Activated T-helper 17 cell treated with anti-CD3 and anti-CD28 coated beads, Interleukin-2, amount 50 U/mL, for 72 hours (primary cell): ENCODE measurements around the gene RARG. TPM values are rescaled to one million over a fixed set of nuclear protein-coding genes. Genes with fewer than 3 reads are reported as not detected.

Experiments
- ATAC-seq: fragments of 150-1000 bp; cut with Tn5 transposase; replicated peaks from 2 replicates; pipeline ENCODE4 v1.10.0; 2021; ENCODE audit warnings: mild to moderate bottlenecking, moderate library complexity
- H3K27ac Mint-ChIP-seq: one replicate; pipeline ENCODE4 v1.8.0; 2022; ENCODE audit warnings: mixed read lengths
- H3K27me3 Mint-ChIP-seq: one replicate; pipeline ENCODE4 v1.8.0; 2022; ENCODE audit warnings: mixed read lengths
- H3K36me3 Mint-ChIP-seq: one replicate; pipeline ENCODE4 v1.8.0; 2022; ENCODE audit warnings: low read depth, mild to moderate bottlenecking, mixed read lengths
- H3K4me1 Mint-ChIP-seq: one replicate; pipeline ENCODE4 v1.8.0; 2022; ENCODE audit warnings: mixed read lengths
- H3K4me3 Mint-ChIP-seq: one replicate; pipeline ENCODE4 v1.8.0; 2022; ENCODE audit warnings: mild to moderate bottlenecking, mixed read lengths
- H3K9me3 Mint-ChIP-seq: one replicate; pipeline ENCODE4 v1.8.0; 2022; ENCODE audit warnings: mixed read lengths
- total RNA-seq, 2 donors: library from RNA; stranded (reverse); gene quantifications; one replicate each; pipeline ENCODE4 v1.2.3, GENCODE V29; 2022

Gene RARG
- total RNA-seq, 2 donors from 2014 or later: 28.5 to 58.3 TPM

GRCh38 chr12:53255996-53256395, 24.0 kb upstream of the RARG start:
- peak overlapping the region; percentile 94 for H3K4me3 Mint-ChIP-seq
- no peaks in the 10 kb centered on the region for H3K27me3 Mint-ChIP-seq
- peaks cover 27% of the 10 kb centered on the region for H3K4me1 Mint-ChIP-seq
- H3K9me3 Mint-ChIP-seq: no peaks in the 10 kb centered on the region
- peaks cover 32% of the 10 kb centered on the region for H3K36me3 Mint-ChIP-seq
- H3K27ac Mint-ChIP-seq: peak overlapping the region; percentile 62
- ATAC-seq: no peak

- no peaks in the 10 kb centered on the region for H3K9me3 Mint-ChIP-seq
- ATAC-seq: no peak
- H3K4me3 Mint-ChIP-seq: peak overlapping the region; percentile 94
- peaks cover 32% of the 10 kb centered on the region for H3K36me3 Mint-ChIP-seq
- no peaks in the 10 kb centered on the region for H3K27me3 Mint-ChIP-seq
- H3K4me1 Mint-ChIP-seq: peaks cover 30% of the 10 kb centered on the region
- H3K27ac Mint-ChIP-seq: peak overlapping the region; percentile 62
These were observed 23.0 kb upstream of the RARG start for GRCh38 chr12:53254816-53255545.

- Mint-ChIP-seq H3K27me3 (no peaks in the 10 kb centered on the region), H3K36me3 (peaks cover 32% of the 10 kb centered on the region), H3K4me3 (peak overlapping the region; percentile 94), H3K9me3 (no peaks in the 10 kb centered on the region), H3K27ac (peak overlapping the region; percentile 93), H3K4me1 (peaks cover 23% of the 10 kb centered on the region)
- ATAC-seq: no peak
These were observed 21.3 kb upstream of the RARG start for GRCh38 chr12:53253298-53253697.

GRCh38 chr12:53252349-53252916, 20.4 kb upstream of the RARG start:
- Mint-ChIP-seq H3K36me3 (peaks cover 32% of the 10 kb centered on the region), H3K27me3 (no peaks in the 10 kb centered on the region), H3K4me3 (peak overlapping the region; percentile 94), H3K27ac (peak overlapping the region; percentile 93), H3K9me3 (no peaks in the 10 kb centered on the region), H3K4me1 (peaks cover 23% of the 10 kb centered on the region)
- peak; percentile 29 for ATAC-seq

GRCh38 chr12:53251477-53252348, 19.7 kb upstream of the RARG start:
- Mint-ChIP-seq H3K9me3 (no peaks in the 10 kb centered on the region), H3K27me3 (no peaks in the 10 kb centered on the region), H3K4me3 (peak overlapping the region; percentile 94), H3K36me3 (peaks cover 32% of the 10 kb centered on the region), H3K27ac (peak overlapping the region; percentile 93), H3K4me1 (peaks cover 23% of the 10 kb centered on the region)
- peak; percentile 89 for ATAC-seq

GRCh38 chr12:53245286-53245685, 13.3 kb upstream of the RARG start:
- Mint-ChIP-seq H3K27ac (no peak overlapping the region), H3K36me3 (no peaks in the 10 kb centered on the region), H3K4me1 (peaks cover 16% of the 10 kb centered on the region), H3K9me3 (no peaks in the 10 kb centered on the region), H3K4me3 (no peak overlapping the region), H3K27me3 (no peaks in the 10 kb centered on the region)
- ATAC-seq: no peak

- Mint-ChIP-seq H3K27ac (peak overlapping the region; percentile 25), H3K4me3 (no peak overlapping the region), H3K4me1 (peaks cover 20% of the 10 kb centered on the region), H3K27me3 (no peaks in the 10 kb centered on the region), H3K9me3 (no peaks in the 10 kb centered on the region), H3K36me3 (no peaks in the 10 kb centered on the region)
- ATAC-seq: no peak
These were observed 12.3 kb upstream of the RARG start for GRCh38 chr12:53244337-53244736.

GRCh38 chr12:53241623-53242412, 9.8 kb upstream of the RARG start:
- Mint-ChIP-seq H3K27ac (peak overlapping the region; percentile 21), H3K4me3 (no peak overlapping the region), H3K27me3 (no peaks in the 10 kb centered on the region), H3K4me1 (peaks cover 29% of the 10 kb centered on the region), H3K36me3 (no peaks in the 10 kb centered on the region), H3K9me3 (no peaks in the 10 kb centered on the region)
- no peak for ATAC-seq

- no peak for ATAC-seq
- Mint-ChIP-seq H3K9me3 (no peaks in the 10 kb centered on the region), H3K4me3 (no peak overlapping the region), H3K36me3 (no peaks in the 10 kb centered on the region), H3K27me3 (no peaks in the 10 kb centered on the region), H3K4me1 (peaks cover 46% of the 10 kb centered on the region), H3K27ac (no peak overlapping the region)
These were observed 7.7 kb upstream of the RARG start for GRCh38 chr12:53239643-53240258.

- Mint-ChIP-seq H3K9me3 (no peaks in the 10 kb centered on the region), H3K27ac (peak overlapping the region; percentile 94), H3K4me1 (peaks cover 41% of the 10 kb centered on the region), H3K36me3 (no peaks in the 10 kb centered on the region), H3K27me3 (no peaks in the 10 kb centered on the region), H3K4me3 (peak overlapping the region; percentile 86)
- ATAC-seq: peak; percentile 31
These were observed 4.6 kb upstream of the RARG start for GRCh38 chr12:53236443-53237111.

GRCh38 chr12:53235742-53236442, 3.9 kb upstream of the RARG start:
- peak overlapping the region; percentile 86 for H3K4me3 Mint-ChIP-seq
- H3K27ac Mint-ChIP-seq: peak overlapping the region; percentile 94
- H3K36me3 Mint-ChIP-seq: peaks cover 2% of the 10 kb centered on the region
- H3K9me3 Mint-ChIP-seq: no peaks in the 10 kb centered on the region
- peaks cover 37% of the 10 kb centered on the region for H3K4me1 Mint-ChIP-seq
- no peaks in the 10 kb centered on the region for H3K27me3 Mint-ChIP-seq
- ATAC-seq: peak; percentile 27

GRCh38 chr12:53235164-53235563, 3.2 kb upstream of the RARG start:
- H3K27me3 Mint-ChIP-seq: no peaks in the 10 kb centered on the region
- H3K27ac Mint-ChIP-seq: peak overlapping the region; percentile 94
- H3K4me1 Mint-ChIP-seq: peaks cover 39% of the 10 kb centered on the region
- peaks cover 7% of the 10 kb centered on the region for H3K36me3 Mint-ChIP-seq
- H3K9me3 Mint-ChIP-seq: no peaks in the 10 kb centered on the region
- no peak for ATAC-seq
- H3K4me3 Mint-ChIP-seq: peak overlapping the region; percentile 86
